ENCODE results near the gene FAM174A.

The FAM174A gene

DNA sequence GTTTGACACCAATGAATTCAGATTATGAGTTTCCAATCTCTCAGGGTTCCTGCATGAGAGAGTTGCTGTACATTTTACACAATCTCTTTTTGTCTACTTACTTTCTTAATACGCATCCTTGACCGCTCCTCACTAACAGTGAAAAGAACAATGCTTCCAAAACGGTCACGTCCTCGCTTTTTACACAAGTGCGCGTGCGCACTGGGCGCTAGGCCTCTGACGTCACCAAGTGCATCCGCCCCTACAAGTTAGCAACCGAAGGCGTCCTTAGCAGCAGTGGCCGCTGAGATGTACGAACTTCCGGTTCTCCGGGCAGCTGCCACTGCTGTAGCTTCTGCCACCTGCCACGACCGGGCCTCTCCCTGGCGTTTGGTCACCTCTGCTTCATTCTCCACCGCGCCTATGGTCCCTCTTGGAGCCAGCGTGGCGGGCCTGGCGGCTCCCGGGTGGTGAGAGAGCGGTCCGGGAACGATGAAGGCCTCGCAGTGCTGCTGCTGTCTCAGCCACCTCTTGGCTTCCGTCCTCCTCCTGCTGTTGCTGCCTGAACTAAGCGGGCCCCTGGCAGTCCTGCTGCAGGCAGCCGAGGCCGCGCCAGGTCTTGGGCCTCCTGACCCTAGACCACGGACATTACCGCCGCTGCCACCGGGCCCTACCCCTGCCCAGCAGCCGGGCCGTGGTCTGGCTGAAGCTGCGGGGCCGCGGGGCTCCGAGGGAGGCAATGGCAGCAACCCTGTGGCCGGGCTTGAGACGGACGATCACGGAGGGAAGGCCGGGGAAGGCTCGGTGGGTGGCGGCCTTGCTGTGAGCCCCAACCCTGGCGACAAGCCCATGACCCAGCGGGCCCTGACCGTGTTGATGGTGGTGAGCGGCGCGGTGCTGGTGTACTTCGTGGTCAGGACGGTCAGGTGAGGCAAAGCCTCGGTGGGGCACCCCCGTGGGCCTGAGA lies at the start of gene FAM174A:
TSS of gene FAM174A (plus strand) at position 315 of the 946 bp plus-strand sequence. CDS start at position 472, 157 bp downstream.
- peak; percentile 93 to 100 for DNase-seq

DNA sequence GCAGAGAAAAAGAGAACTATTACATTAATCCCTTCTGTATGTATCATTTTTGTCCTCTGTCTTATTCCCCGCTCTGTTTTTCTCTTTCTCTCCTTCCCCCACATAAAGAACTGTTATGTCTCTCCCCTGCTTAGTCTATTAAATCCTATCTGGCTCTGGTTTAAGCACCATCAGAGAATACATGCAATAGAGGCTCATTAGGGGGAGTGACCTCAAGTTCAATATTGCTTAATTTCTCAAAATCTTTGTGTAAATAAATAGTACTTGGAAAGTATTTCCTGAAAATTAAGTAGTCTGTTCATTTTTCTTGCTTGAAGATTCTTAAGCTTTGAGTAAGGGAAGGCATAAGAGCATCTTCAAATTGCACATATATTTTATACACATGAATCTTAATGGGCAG lies 41.2 kb upstream of the FAM174A start:
- DNase-seq = no peak

DNA sequence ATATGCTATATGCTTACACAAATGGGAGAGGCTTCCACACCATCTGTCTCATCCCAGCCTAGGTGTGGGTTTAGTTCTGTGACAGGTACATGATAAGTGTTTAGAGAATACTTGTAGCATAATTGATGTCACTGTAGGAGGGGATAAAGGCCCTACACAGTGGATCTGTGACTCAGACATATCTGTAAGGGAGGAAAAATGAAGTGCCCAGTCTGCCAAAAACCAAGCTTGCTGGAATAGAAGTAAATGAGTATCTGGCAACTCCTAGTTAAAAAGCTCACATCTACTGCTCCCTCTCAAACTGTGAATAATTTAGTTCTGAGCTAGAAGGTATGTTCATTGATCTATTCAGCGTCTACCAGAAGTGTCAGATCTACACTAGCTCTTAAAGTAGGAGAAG lies 38.9 kb upstream of the FAM174A start:
- no peak for DNase-seq

DNA sequence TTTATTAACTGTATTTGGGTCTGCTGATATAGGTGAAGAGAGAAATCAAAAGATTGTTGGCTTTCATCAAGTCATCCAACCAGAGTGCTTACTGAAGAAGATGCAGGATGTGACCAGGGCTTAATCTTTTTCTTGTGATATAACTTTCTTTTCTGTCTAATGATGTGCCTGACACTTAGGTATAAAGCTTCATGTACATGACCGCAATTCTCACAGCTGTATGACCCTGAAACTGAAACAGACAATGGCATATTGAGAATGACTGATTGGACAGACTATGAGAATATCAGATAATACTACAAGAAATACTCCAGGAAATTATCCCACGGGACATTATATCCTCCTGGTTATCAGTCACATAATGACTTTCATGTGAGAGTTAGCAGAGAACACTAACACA lies 32.5 kb upstream of the FAM174A start:
- DNase-seq = no peak

DNA sequence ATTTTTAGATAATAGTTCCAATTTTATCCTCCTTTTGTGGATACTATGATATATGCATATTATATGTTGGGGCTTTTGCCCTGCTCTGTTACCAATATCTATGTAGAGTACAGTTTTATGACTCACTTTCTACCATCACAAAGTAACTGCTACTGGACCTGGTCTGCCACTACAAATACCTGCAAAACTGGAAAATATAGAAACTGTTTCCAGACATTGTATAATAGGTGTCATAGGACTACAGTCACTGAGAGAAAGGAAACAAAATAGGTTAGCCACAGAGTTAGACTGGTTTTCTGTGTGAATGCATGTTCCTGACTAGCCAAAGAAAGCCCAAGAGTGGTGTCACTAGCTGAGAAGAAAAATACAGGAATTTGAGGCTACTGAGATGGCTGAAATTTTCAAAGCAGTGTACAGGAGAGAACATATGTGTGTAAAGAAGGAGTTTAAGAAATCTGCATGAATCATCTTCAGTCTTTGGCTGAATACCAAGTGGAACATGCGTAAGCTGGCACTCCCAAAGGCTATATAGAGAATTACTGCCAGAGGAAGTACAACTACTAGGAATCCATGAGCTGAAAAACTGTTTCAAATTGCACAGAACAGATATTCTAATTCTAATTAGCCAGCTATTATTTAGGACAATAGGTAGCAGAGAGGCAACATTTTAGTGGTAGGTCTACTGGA lies 29.0 kb upstream of the FAM174A start:
- DNase-seq = peak; percentile 34 to 42

DNA sequence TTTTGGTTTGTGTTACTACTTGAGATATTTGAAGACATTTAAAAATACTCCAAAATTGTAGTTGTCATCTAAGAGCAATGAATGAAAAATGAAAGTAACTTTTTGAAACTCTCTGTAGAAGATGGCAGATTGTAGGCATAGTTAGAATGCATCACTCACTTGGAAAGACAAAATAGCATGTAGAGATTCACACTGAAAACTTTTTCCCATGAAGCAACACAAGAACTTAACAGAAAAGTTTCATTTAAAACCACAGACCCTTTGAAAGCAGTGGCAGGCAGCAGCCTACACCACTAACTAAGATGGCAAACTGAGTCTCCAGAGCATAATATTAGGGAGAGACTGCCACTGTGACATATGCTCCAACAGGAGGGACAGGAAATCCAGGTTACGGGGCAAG lies 18.9 kb upstream of the FAM174A start:
- no peak for DNase-seq

DNA sequence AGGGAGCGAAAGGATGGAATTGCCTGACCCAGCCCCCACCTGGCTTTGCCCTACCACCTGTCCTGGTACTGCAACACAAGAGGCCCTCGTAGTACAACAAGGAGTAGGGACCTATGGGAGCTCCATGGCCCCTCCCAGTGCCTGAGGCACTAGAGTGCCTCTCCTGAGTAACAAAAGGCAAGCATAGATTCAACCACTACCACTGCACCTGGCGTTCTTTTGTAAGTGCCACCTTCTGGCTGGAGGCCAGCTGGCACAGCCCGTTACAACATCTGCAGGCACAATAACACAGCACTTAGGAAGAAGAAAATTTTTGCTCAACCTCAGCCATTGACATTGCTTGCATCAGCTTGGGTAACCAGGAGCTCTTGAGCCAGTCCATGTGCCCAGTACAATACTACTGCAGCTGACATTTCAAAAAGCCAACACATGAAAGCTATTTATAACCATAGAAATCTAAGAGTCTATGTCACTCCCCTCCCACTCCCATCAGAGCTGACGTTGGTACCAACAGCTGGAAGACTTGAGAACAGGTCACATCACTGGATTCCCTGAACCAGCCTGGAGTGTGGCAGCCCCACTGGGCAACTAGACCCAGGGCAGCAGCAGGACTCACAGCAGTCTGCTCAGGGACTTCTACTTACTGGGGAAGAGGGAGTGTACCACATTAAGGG lies 17.7 kb upstream of the FAM174A start:
- DNase-seq = no peak

DNA sequence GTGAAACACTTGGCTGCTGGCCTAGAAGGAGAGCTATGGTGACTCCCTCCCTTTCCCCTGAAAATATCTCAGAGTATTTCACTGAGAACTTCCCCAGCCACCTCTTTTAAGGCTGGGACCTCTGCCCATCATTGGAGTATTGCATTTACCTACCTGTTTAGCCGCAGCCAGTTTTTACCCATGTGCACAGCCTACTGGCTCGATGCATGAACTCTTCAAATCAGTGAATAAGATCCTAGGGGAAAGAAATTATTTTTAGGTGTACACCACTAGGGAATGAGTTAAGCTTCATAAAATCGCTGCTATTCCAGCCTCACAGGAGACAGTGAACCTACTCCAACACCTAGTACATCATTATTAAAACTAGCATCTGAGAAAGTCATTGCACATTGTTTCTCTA lies 16.8 kb upstream of the FAM174A start:
- no peak for DNase-seq

DNA sequence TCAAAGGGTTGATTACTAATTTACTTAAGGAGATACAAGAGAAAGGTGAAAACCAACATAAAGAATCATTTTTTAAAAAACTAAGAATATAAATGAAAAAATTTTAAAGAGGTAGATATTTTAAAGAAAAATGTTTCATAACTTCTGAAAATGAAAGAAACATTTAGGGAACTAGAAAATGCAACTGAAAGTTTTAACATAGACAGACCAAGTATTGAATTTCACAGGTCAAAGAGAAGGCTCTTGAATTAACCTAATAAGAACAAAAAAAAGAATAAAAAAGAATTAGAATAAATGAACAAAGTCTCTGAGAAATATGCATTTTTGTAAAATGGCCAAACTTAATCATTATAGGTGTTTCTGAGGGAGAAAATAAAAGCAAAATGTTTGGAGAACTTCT lies 16.1 kb upstream of the FAM174A start:
- DNase-seq = no peak

DNA sequence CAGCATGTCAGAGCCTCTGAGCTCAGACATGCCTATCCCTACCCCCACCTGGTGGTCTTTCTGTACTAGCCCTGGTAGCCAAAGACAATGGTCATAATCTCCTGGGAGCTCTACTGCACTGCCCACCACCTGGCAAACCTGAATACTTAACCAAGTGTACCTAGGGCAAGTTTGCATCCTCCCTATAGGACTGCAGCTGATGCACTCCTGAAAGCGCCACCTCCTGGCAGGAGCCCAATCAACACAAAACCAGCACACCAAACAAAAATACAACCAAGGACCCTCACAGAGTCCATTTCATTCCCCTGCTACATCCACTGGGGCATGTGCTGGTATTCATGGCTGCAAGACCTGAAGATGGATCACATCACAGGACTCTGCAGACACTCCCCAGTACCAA lies 14.8 kb upstream of the FAM174A start:
- no peak for DNase-seq

DNA sequence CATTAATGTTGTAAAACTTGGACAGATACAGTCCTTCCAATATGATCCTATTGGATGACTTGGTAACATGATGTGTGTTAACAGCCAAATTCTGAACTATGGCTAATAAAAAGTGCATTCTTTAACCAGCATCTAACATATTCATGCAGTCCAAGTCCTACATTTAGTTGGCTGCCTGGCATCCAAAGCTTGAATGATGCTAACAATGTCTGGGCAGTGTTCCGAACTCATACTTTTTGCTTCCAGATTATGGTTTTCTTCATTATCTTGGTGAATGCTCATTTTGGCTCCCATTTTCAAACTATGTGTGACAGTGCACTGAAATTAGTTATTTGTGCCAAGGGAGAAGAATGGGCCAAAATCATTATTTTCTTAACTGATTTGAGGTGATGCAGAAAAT lies 2.8 kb downstream of the FAM174A start:
- no peak for DNase-seq

DNA sequence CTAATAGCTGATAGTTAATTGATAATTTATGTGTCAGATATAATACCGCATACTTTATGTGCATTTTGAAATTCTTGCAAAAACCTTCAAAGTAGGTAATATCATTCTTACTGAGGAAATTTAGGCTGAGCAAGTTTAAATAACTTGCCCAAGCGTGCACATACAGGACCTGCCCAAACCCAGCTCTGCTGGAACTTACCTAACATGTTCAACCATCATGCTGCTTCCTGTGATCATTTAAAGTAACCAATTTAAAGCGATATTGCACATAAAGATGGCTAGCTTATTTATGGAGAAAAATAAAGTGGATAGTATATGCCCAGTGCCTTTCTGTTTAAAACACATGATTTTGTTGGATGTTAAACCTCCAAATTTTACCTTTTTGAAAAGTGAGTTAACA lies 4.3 kb downstream of the FAM174A start:
- no peak for DNase-seq

DNA sequence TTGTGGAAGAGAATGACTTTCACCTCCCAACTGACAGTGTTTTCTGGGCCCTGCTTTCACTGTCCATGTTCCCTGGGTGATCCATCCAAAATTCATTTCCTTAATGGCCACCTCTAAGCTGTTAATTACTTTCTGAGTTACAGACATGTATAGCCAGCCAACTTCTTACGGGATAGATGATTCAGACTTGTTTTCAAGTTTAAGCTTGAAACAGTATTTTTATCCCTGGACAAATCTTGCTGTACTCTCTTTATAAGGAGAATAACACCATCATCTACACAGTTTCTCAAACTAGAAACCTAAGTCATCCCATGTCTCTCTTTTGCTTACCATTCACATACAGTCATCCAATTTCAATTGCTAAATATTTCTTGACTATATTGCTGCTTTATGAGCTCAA lies 6.9 kb downstream of the FAM174A start:
- no peak for DNase-seq

DNA sequence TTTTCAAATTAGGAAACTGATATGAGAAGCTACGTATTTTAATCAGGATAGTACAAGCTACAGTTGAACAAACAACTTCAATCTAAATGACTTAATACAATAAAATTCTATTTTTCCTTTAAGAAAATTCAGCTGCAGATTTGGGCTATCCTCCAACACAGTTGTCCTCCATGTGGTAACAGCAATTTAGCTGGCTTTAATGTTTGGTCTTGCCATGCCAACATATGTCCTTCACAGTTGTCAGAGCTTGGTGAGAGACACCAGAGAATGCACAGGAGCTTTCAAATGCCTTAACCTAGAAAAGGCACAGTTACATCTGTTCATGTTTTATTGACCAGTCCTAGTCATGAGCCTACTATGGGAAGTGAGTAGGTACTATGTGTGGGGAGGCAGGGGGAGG lies 10.8 kb downstream of the FAM174A start:
- no peak for DNase-seq

DNA sequence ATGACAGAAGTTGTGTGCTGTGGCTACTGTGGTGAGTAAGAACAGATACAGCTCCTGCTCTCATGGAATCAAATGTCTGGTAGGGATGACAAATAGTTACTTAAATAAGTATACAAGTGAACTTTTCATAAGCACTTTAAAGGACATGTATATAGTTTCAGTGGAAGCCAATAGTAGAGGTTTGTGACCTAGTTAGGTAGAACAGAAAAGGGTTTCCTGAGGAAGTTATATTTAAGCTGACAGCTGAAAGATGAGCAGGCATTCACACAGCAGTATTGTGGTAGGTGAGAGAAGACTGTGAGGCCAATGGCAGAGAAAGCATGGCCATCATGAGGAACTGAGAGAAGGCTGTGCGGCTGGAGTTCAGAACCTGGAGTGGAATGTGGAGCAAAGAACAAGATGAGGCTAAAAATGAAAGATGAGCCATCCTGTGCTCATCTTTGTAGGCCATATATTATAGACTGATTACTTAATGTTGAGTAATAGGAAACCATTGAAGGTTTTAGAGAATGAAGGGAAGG lies 15.4 kb downstream of the FAM174A start:
- no peak for DNase-seq

DNA sequence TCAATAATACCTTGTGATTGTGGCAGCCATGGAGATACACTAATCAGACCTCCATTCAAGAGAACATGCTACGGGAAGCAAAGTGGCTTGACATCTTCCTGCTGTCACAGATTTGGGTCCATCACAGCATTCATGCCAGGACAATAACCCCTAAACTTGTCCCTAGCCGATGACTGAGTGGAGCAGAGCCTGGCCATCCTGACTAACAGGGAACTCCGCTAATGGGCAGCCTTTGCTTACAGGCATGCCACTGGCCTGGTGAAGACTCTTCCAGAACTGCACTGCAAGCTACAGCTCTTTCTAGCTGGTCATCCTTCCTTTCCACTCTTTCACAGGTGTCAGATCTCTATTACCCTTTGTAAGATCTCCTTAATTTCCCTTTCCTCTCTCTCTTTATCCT lies 16.0 kb downstream of the FAM174A start:
- DNase-seq = no peak

DNA sequence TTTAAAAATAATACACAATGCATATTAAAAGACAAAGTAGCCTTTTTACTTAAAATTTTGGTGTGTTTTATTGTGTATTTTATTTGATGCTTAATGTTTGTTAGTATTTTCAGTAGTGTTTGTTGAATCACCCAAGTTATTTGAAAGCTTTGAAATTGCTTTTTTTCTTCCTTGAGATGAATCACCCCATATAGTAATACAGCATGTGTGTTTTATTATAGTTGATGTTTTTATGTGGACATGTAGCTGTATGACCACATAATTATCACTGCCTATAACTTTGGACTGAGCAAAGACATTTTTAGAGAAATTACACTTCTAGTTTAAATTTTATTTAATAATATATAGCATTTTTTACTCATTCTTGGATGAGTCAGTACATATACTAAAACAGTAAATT lies 18.0 kb downstream of the FAM174A start:
- DNase-seq = no peak

DNA sequence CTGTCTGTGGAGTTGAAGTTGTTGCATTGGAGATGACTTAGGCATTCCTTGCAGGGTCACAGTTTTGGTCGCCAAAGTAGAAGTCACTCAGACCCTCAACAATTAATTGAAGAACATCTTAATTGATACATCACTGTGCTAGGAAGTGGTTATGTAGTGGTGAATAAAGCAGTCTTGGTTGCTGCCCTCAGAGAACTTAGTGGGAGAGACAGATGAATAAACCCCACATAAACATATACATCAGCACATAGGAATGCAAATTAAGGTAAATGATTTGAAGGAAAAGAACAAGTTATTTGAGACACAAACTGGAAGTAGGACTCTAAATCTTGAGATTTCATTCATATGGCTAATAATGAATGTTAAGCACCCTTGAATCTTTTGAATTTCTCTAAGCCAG lies 25.7 kb downstream of the FAM174A start:
- DNase-seq = no peak

DNA sequence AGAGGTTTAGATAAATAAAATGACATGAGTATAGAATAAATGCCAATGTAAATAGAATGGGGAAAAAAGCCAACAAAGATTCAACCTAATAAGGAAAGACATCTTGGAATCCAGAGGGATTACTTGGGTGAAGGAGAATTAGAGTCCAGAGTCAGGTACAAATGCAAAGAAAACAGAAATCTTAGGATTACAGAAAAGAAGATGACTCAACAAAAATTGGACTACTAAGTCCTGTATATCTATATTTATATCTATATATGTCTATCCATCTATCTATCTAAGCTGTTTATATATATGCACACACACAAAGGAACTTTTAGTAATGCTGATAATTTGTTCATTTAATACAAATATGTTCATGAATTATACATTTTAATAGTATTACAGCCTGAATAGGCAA lies 27.6 kb downstream of the FAM174A start:
- no peak for DNase-seq

DNA sequence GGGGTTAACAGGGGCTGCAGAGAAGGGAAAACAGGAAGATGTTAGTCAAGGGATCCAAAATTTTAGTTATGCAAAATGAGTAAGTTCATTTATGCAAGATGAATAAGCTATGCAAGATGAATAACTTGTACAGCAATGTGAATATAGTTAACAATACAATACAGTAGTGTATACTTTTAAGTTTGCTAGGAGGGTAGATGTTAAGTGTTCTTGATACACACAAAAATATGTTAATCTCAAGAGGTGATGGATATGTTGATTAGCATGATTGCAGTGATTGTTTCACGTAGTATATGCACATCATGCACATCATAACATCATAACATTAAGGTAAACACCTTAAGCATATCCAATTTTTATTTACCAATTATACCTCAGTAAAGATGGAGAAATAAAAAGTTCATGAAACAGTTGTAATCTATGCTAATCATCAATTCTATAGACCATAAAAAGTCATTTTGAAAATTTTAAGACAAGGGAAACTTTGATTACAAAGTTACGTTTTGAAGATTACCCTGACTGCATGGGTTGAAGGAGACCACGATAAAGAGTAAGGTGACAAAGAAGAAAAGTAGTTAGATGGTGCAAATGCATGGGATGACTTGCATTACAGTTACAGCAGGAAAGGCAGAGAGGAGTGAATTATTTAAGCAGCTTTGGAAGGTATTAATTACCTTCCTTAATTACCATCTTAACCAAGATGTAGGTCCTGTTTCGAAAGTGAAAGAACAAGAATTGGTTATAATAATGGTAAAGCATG lies 31.4 kb downstream of the FAM174A start:
- no peak for DNase-seq

DNA sequence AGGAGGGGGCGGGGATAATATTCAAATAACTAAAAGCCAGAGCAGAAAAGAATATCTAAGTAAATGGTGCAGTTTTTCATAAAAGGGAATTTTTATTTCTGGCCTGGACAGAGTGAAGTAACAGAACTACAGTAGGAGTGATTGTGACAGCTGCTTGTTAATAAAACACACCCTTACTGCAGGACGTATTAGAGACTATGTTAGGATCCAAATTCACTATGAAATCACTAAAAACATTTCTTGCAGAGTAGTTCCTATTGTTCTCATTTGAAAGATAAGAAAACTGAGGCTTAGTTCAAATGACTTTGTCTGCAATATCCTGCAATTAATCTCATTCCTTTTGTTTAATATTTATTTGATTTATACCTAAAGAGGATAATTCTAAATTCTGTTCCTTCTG lies 39.5 kb downstream of the FAM174A start:
- DNase-seq = no peak

DNA sequence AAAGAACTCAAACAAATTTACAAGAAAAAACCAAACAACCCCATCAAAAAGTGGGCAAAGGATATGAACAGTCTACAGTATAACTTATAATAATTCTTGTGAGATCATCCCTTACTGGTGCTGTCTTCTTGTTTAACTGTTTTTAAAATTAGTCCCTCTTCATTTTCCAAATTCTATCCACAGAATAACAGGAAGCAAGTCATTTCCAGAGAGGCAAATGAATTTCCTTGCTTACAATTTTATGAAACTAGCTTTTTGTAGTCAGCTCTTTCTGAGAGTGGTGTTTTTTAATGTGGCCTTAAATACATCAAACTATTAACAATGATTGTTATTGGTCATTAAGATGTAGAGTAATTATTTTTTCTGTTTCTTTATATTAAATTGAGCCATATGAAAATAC lies 40.6 kb downstream of the FAM174A start:
- DNase-seq = no peak
